Loucy (cell line): ENCODE data around the gene PTGIS.

ENCODE experiments used
- CTCF ChIP-seq: fragments of 200-600 bp; sonication (generic); conservative IDR thresholded peaks from 2 replicates; pipeline ENCODE4 v1.5.1; 2014; ENCODE audit warnings: mild to moderate bottlenecking, antibody characterized with exemption, low read length
- EZH2phosphoT487 ChIP-seq: fragments of 200-600 bp; IDR thresholded peaks from 2 replicates; pipeline ENCODE4 v1.6.1; 2018; ENCODE audit warnings: antibody characterized with exemption, mild to moderate bottlenecking, moderate library complexity, borderline replicate concordance

GRCh38 chr20:49478754-49479689 is 88.9 kb downstream of the PTGIS start:
- no peak for TF ChIP-seq EZH2phosphoT487
- no peak for TF ChIP-seq CTCF
